Superior temporal gyrus (tissue), 1 donor: ENCODE data around the gene SLC10A7.
"Not testable (repeated sequence)": the region's sequence is repeated elsewhere in the genome, so short reads cannot be mapped to it uniquely, and the experiment has no call there.

ENCODE experiments used
- DNase-seq: peaks from one replicate; pipeline ENCODE4 v3.0.0-alpha.2; 2016; ENCODE audit errors: extremely low spot score

The SLC10A7 gene

GRCh38 chr4:146350114-146350513 lies 171.6 kb downstream of the SLC10A7 start:
- DNase-seq, result not testable (repeated sequence)

- DNase-seq, result no peak
These were observed 172.4 kb downstream of the SLC10A7 start for GRCh38 chr4:146349306-146349705.

GRCh38 chr4:146347822-146348221 lies 173.9 kb downstream of the SLC10A7 start:
- DNase-seq, result no peak

- DNase-seq, result no peak
These were observed 175.5 kb downstream of the SLC10A7 start for GRCh38 chr4:146346276-146346675.

- no peak for DNase-seq
These were observed 178.0 kb downstream of the SLC10A7 start for GRCh38 chr4:146343776-146344175.

- no peak for DNase-seq
These were observed 178.5 kb downstream of the SLC10A7 start for GRCh38 chr4:146343199-146343598.

GRCh38 chr4:146342600-146343192 lies 179.0 kb downstream of the SLC10A7 start:
- DNase-seq, result peak; percentile 66

GRCh38 chr4:146340798-146341197 lies 180.9 kb downstream of the SLC10A7 start:
- peak; percentile 52 for DNase-seq

GRCh38 chr4:146338512-146338911 lies 183.2 kb downstream of the SLC10A7 start:
- no peak for DNase-seq

- DNase-seq, result no peak
These were observed 185.3 kb downstream of the SLC10A7 start for GRCh38 chr4:146336410-146336807.

- DNase-seq, result no peak
These were observed 185.9 kb downstream of the SLC10A7 start for GRCh38 chr4:146335763-146336409.

GRCh38 chr4:146334862-146335449 lies 186.8 kb downstream of the SLC10A7 start:
- DNase-seq, result no peak

GRCh38 chr4:146333895-146334262 lies 187.9 kb downstream of the SLC10A7 start:
- DNase-seq, result no peak

GRCh38 chr4:146333187-146333894 lies 188.4 kb downstream of the SLC10A7 start:
- DNase-seq, result no peak

GRCh38 chr4:146330392-146330791 lies 191.3 kb downstream of the SLC10A7 start:
- DNase-seq, result no peak

GRCh38 chr4:146329050-146329716 lies 192.6 kb downstream of the SLC10A7 start:
- DNase-seq, result no peak

- DNase-seq, result no peak
These were observed 193.7 kb downstream of the SLC10A7 start for GRCh38 chr4:146327859-146328650.

- no peak for DNase-seq
These were observed 202.8 kb downstream of the SLC10A7 start for GRCh38 chr4:146318894-146319293.

- DNase-seq, result no peak
These were observed 204.0 kb downstream of the SLC10A7 start for GRCh38 chr4:146317783-146318182.

GRCh38 chr4:146315184-146315583 lies 206.6 kb downstream of the SLC10A7 start:
- no peak for DNase-seq

GRCh38 chr4:146311238-146311970 lies 210.3 kb downstream of the SLC10A7 start:
- no peak for DNase-seq
